H1 (cell line): ENCODE measurements around the gene ITM2A.

Experiments
- CREB1 ChIP-seq: IDR thresholded peaks from 2 replicates; pipeline ENCODE4 v1.6.1; 2012; ENCODE audit warnings: inconsistent platforms
- HDAC6 ChIP-seq: IDR thresholded peaks from one replicate; pipeline ENCODE4 v1.7.1; 2012; ENCODE audit warnings: low read depth, mild to moderate bottlenecking, inconsistent platforms, low read length, moderate library complexity
- POLR2AphosphoS5 ChIP-seq: IDR thresholded peaks from 2 replicates; pipeline ENCODE4 v1.6.1; 2011; ENCODE audit warnings: low read depth, low read length
- RXRA ChIP-seq: IDR thresholded peaks from 2 replicates; pipeline ENCODE4 v1.6.1; 2011; ENCODE audit warnings: low read depth, mild to moderate bottlenecking, low read length, moderate library complexity; ENCODE audit not compliant: insufficient read depth
- YY1 ChIP-seq: IDR thresholded peaks from 2 replicates; pipeline ENCODE4 v1.6.1; 2011; ENCODE audit warnings: low read depth, mild to moderate bottlenecking, low read length
- TF ChIP-seq, protein P1 (sequence below): IDR thresholded peaks from 2 replicates; pipeline ENCODE4 v1.6.1; 2012; ENCODE audit warnings: inconsistent platforms

DNA sequence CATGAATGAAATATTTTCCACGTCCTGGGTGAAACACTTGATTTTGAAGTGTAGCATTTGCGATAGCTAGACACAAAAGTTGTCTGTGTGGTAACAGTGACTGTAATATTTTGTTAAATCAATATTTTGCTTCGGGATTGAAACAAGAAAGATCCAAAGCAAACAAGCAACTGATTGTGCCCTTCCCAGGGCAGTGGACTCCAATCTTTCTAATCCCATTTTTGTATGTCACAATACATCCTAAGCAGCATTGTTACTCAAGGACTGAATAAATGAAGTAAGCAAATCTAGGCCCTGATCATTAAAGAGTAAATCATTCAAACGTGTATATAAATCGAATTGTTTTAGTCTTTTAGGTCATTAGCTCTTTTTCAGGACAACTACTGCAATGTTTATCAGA lies 2.8 kb downstream of the ITM2A start:
- TF ChIP-seq HDAC6, result no peak
- no peak for TF ChIP-seq YY1
- TF ChIP-seq RXRA, result no peak
- no peak for TF ChIP-seq POLR2AphosphoS5
- TF ChIP-seq CREB1, result no peak
- TF ChIP-seq, protein P1, sequence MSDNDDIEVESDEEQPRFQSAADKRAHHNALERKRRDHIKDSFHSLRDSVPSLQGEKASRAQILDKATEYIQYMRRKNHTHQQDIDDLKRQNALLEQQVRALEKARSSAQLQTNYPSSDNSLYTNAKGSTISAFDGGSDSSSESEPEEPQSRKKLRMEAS, result no peak
